PC-3 (cell line): ENCODE measurements around the gene THUMPD2. TPM values are rescaled to one million over a fixed set of nuclear protein-coding genes. Genes with fewer than 3 reads are reported as not detected.

Source experiments
- ATAC-seq: fragments of 200-7000 bp; cut with Tn5 transposase; 2 replicates; pipeline ENCODE4 v1.9.1; 2020; ENCODE audit warnings: mild to moderate bottlenecking, moderate library complexity
- BruUV-seq: library from RNA; stranded (reverse); fragments of 400-500 nt; replicated peaks from 2 replicates; lab custom pipeline; 2021; lab: Mats Ljungman, UMichigan
- CTCF ChIA-PET: fragments of 300-600 bp; sonication (Branson Sonifier 250); formaldehyde crosslinking; loops from one replicate; lab custom pipeline; 2022; ENCODE audit warnings: antibody characterized with exemption; lab: Charles Lee
- POLR2A ChIA-PET: fragments of 300-600 bp; sonication (Branson Sonifier 250); formaldehyde crosslinking; loops from one replicate; lab custom pipeline; 2022; ENCODE audit warnings: antibody characterized with exemption; ENCODE audit not compliant: unreplicated experiment; lab: Charles Lee
- DNase-seq: peaks from one replicate; pipeline ENCODE4 v3.0.0-alpha.2; 2015
- H2AFZ ChIP-seq: fragments of 300-600 bp; sonication (generic); 2 replicates; pipeline ENCODE4 v1.6.0; 2016; ENCODE audit warnings: antibody characterized with exemption, low read length
- H3F3A ChIP-seq: fragments of 300-600 bp; sonication (generic); one replicate; pipeline ENCODE4 v1.6.0; 2017; ENCODE audit warnings: antibody characterized with exemption, low read length, control low read depth, mild to moderate bottlenecking; ENCODE audit not compliant: unreplicated experiment
- H3K27ac ChIP-seq: fragments of 300-600 bp; sonication (generic); 2 replicates; pipeline ENCODE4 v1.5.1; 2016; ENCODE audit warnings: mild to moderate bottlenecking, low read length
- H3K27me3 ChIP-seq: fragments of 300-600 bp; sonication (generic); 2 replicates; pipeline ENCODE4 v1.6.1; 2016; ENCODE audit warnings: low read length, mixed read lengths
- H3K36me3 ChIP-seq: fragments of 300-600 bp; sonication (generic); 2 replicates; pipeline ENCODE4 v1.6.1; 2016; ENCODE audit warnings: low read depth, mixed run types, low read length, mixed read lengths
- H3K4me1 ChIP-seq: fragments of 300-600 bp; sonication (generic); 2 replicates; pipeline ENCODE4 v1.5.1; 2016; ENCODE audit warnings: low read length; ENCODE audit not compliant: insufficient read depth
- H3K4me2 ChIP-seq: fragments of 300-600 bp; sonication (generic); 2 replicates; pipeline ENCODE4 v1.6.0; 2016; ENCODE audit warnings: low read length
- H3K4me3 ChIP-seq: fragments of 300-600 bp; sonication (generic); 2 replicates; pipeline ENCODE4 v1.5.1; 2016; ENCODE audit warnings: mild to moderate bottlenecking, low read length, mixed read lengths
- H3K79me2 ChIP-seq: fragments of 300-600 bp; sonication (generic); 2 replicates; pipeline ENCODE4 v1.6.1; 2017; ENCODE audit warnings: low read length, mixed read lengths
- H3K9ac ChIP-seq: fragments of 300-600 bp; sonication (generic); 2 replicates; pipeline ENCODE4 v1.6.0; 2016; ENCODE audit warnings: mild to moderate bottlenecking, low read length
- H3K9me2 ChIP-seq: fragments of 300-600 bp; sonication (generic); replicated peaks from 2 replicates; pipeline ENCODE4 v1.6.1; 2016; ENCODE audit warnings: mixed run types, low read length, mixed read lengths
- H3K9me3 ChIP-seq: fragments of 300-600 bp; sonication (generic); 2 replicates; pipeline ENCODE4 v1.6.1; 2016; ENCODE audit warnings: low read length, mixed read lengths
- H4K20me1 ChIP-seq: fragments of 300-600 bp; sonication (generic); 2 replicates; pipeline ENCODE4 v1.6.1; 2016; ENCODE audit warnings: low read length, mixed read lengths
- EZH2 ChIP-seq: fragments of 300-600 bp; sonication (generic); IDR thresholded peaks from one replicate; pipeline ENCODE4 v1.6.1; 2017; ENCODE audit warnings: antibody characterized with exemption, mild to moderate bottlenecking, low read length; ENCODE audit not compliant: unreplicated experiment
- EZH2phosphoT487 ChIP-seq: fragments of 300-600 bp; sonication (generic); IDR thresholded peaks from 2 replicates; pipeline ENCODE4 v1.6.1; 2018; ENCODE audit warnings: mild to moderate bottlenecking, antibody characterized with exemption, low read length, borderline replicate concordance
- intact Hi-C: fragments of 100-400 bp; cut with micrococcal nuclease; formaldehyde crosslinking; loops from 2 replicates; pipeline ENCODE4 v1.9.0; 2023
- total RNA-seq: library from RNA; depleted of rRNA; stranded (reverse); fragments of >200 nt; gene quantifications from 2 replicates; pipeline ENCODE4 v1.2.3, GENCODE V29; 2014
- TF ChIP-seq, protein P1 (sequence below): fragments of 300-600 bp; sonication (generic); conservative IDR thresholded peaks from 2 replicates; pipeline ENCODE4 v1.5.1; 2017; ENCODE audit warnings: antibody characterized with exemption, low read depth, mild to moderate bottlenecking, low read length

Gene THUMPD2
- total RNA-seq, 1 experiment from 2014 or later: 10.2 TPM

DNA sequence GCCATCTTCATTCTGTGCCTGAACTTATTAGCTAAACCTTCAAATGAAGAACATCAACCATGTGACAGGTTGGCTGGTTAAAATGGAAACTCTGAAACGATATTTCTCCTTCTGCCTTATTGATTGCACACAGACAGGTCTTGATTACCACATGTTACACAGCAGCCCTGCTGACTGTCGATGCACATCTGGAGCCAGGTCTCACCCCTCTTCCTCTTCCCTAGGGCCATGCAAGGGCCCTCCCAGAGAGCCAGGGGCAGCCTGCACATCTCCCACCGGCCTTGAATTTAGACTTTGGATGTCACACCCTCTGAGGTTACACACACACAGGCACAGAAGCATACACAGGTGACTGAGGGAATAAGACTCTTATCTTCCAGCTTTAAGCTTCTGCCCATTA is 68.3 kb downstream of the THUMPD2 start:
- no peaks in the 10 kb centered on the region for H3F3A ChIP-seq
- DNase-seq: no peak
- no peaks in the 10 kb centered on the region for H4K20me1 ChIP-seq
- no peaks in the 10 kb centered on the region for H3K79me2 ChIP-seq
- no peak for ATAC-seq
- no peak overlapping the region for H3K9ac ChIP-seq
- H3K4me1 ChIP-seq: no peaks in the 10 kb centered on the region
- CTCF ChIA-PET: no interaction called here
- H3K36me3 ChIP-seq: no peaks in the 10 kb centered on the region
- TF ChIP-seq EZH2 (no peak), EZH2phosphoT487 (no peak)
- TF ChIP-seq, protein P1, sequence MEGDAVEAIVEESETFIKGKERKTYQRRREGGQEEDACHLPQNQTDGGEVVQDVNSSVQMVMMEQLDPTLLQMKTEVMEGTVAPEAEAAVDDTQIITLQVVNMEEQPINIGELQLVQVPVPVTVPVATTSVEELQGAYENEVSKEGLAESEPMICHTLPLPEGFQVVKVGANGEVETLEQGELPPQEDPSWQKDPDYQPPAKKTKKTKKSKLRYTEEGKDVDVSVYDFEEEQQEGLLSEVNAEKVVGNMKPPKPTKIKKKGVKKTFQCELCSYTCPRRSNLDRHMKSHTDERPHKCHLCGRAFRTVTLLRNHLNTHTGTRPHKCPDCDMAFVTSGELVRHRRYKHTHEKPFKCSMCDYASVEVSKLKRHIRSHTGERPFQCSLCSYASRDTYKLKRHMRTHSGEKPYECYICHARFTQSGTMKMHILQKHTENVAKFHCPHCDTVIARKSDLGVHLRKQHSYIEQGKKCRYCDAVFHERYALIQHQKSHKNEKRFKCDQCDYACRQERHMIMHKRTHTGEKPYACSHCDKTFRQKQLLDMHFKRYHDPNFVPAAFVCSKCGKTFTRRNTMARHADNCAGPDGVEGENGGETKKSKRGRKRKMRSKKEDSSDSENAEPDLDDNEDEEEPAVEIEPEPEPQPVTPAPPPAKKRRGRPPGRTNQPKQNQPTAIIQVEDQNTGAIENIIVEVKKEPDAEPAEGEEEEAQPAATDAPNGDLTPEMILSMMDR: no peak
- POLR2A ChIA-PET: interaction anchor here (0.6 kb wide), 1 partner anchor 236 kb away, joined by 13 read pairs; no protein-coding TSS in a partner anchor
- H3K27me3 ChIP-seq: no peaks in the 10 kb centered on the region
- no TSS peak for BruUV-seq
- no peaks in the 10 kb centered on the region for H3K9me3 ChIP-seq
- H3K27ac ChIP-seq: no peak overlapping the region
- H3K4me3 ChIP-seq: no peak overlapping the region
- H2AFZ ChIP-seq: no peak overlapping the region
- H3K9me2 ChIP-seq: no peaks in the 10 kb centered on the region
- H3K4me2 ChIP-seq: no peak overlapping the region
- intact Hi-C loops: no loop called here

DNA sequence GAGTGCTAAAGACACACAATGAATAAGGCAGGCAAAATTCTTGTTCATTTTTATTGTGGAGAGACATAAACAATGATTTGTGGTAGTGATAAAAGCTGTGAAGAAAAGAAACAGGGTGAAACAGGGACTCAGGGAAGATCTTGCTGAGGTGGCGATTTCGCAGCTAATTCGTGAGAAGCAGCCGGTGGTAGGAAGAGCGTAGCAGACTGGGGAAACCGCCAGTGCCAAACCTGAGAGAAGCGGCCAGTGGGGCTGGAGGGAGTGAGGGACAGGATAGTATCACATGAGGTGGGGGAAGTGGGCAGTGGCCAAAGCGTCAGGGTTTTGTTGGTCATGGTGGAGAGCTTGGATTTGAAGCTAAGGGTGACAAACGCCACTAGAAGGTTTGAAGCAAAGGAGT is 71.1 kb downstream of the THUMPD2 start:
- Histone ChIP-seq H2AFZ (no peak overlapping the region), H3F3A (no peaks in the 10 kb centered on the region), H4K20me1 (no peaks in the 10 kb centered on the region), H3K36me3 (no peaks in the 10 kb centered on the region), H3K9me2 (no peaks in the 10 kb centered on the region), H3K9ac (no peak overlapping the region), H3K4me3 (no peak overlapping the region), H3K9me3 (no peaks in the 10 kb centered on the region), H3K27me3 (no peaks in the 10 kb centered on the region), H3K27ac (no peak overlapping the region), H3K79me2 (no peaks in the 10 kb centered on the region), H3K4me2 (no peak overlapping the region), H3K4me1 (no peaks in the 10 kb centered on the region)
- BruUV-seq: no TSS peak
- TF ChIP-seq EZH2phosphoT487 (no peak), EZH2 (no peak)
- TF ChIP-seq, protein P1: no peak
- ChIA-PET POLR2A (no interaction called here), CTCF (no interaction called here)
- DNase-seq (no peak), ATAC-seq (no peak)
- intact Hi-C loops: no loop called here

DNA sequence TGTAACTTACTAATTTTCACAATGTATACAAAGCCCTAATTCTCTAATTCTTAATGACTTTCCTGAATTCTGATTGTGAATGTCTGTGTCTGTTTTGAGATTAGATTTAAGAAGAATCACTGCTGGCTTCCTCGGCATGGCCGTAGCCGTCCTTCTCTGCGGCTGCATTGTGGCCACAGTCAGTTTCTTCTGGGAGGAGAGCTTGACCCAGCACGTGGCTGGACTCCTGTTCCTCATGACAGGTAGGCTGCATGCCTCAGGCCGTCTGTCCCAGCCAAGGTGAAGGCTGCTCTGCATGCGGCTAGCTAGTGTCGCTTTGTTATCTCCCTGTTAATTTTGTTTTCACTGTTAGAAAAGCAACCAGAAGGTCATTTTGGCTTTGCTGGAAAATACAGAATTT is 72.1 kb downstream of the THUMPD2 start:
- intact Hi-C loops: no loop called here
- CTCF ChIA-PET: no interaction called here
- POLR2A ChIA-PET: no interaction called here

More for the DNA sequence above, 72.1 kb downstream of the THUMPD2 start:
- Histone ChIP-seq H3F3A (no peaks in the 10 kb centered on the region), H3K9me2 (no peaks in the 10 kb centered on the region), H3K9me3 (no peaks in the 10 kb centered on the region), H3K27me3 (no peaks in the 10 kb centered on the region), H3K27ac (no peak overlapping the region), H3K36me3 (no peaks in the 10 kb centered on the region), H3K4me2 (no peak overlapping the region), H2AFZ (no peak overlapping the region), H3K79me2 (no peaks in the 10 kb centered on the region), H4K20me1 (no peaks in the 10 kb centered on the region), H3K9ac (no peak overlapping the region), H3K4me1 (no peaks in the 10 kb centered on the region), H3K4me3 (no peak overlapping the region)
- DNase-seq (no peak), ATAC-seq (no peak)
- TF ChIP-seq EZH2: no peak
- no TSS peak for BruUV-seq
